H1 (cell line): ENCODE measurements around the gene CPEB3. TPM values are rescaled to one million over a fixed set of nuclear protein-coding genes. Genes with fewer than 3 reads are reported as not detected.

ENCODE experiments used
- CTCF ChIA-PET: fragments of 300-600 bp; sonication (Branson Sonifier 250); formaldehyde crosslinking; loops from one replicate; lab custom pipeline; 2021; ENCODE audit not compliant: partially characterized antibody; lab: Charles Lee
- POLR2A ChIA-PET: fragments of 300-600 bp; sonication (Branson Sonifier 250); formaldehyde crosslinking; loops from one replicate; lab custom pipeline; 2021; ENCODE audit warnings: inconsistent platforms; ENCODE audit not compliant: partially characterized antibody; lab: Charles Lee
- DNase-seq, 2 experiments: peaks; one replicate each; pipeline versions ENCODE4 v3.0.0 to v3.0.0-alpha.2; 2010 to 2022; ENCODE audit warnings: low spot score in 2 of 2, low read depth in 1 of 2, mixed read lengths in 1 of 2
- FAIRE-seq: peaks from 2 replicates; lab custom pipeline; 2011; peaks lifted over from hg19 to GRCh38; lab: Jason Lieb, UNC
- H2AFZ ChIP-seq: 2 replicates; pipeline ENCODE4 v1.8.1; 2012; ENCODE audit warnings: low read length, inconsistent platforms
- H2AK5ac ChIP-seq: 2 replicates; pipeline ENCODE4 v1.6.1; 2013; ENCODE audit warnings: low read depth, low read length
- H2BK120ac ChIP-seq: replicated peaks from 2 replicates; pipeline ENCODE3; 2013; ENCODE audit warnings: low read depth, low read length, inconsistent platforms
- H2BK12ac ChIP-seq: 2 replicates; pipeline ENCODE4 v1.6.1; 2013; ENCODE audit warnings: low read depth, low read length
- H2BK15ac ChIP-seq: 2 replicates; pipeline ENCODE4 v1.6.1; 2013; ENCODE audit warnings: low read length
- H2BK20ac ChIP-seq: 2 replicates; pipeline ENCODE4 v1.6.1; 2013; ENCODE audit warnings: low read length
- H2BK5ac ChIP-seq: 2 replicates; pipeline ENCODE4 v1.6.1; 2013; ENCODE audit warnings: low read depth, low read length
- H3K14ac ChIP-seq: 2 replicates; pipeline ENCODE4 v1.6.1; 2013; ENCODE audit warnings: inconsistent platforms; ENCODE audit not compliant: insufficient read length
- H3K18ac ChIP-seq: 2 replicates; pipeline ENCODE4 v1.6.1; 2013; ENCODE audit warnings: low read length; ENCODE audit errors: extremely low read depth
- H3K23ac ChIP-seq: 2 replicates; pipeline ENCODE4 v1.6.1; 2013; ENCODE audit warnings: inconsistent platforms; ENCODE audit not compliant: insufficient read length
- H3K23me2 ChIP-seq: 2 replicates; pipeline ENCODE4 v1.6.1; 2013; ENCODE audit warnings: low read depth, low read length
- H3K27ac ChIP-seq: 2 replicates; pipeline ENCODE4 v1.6.1; 2011; ENCODE audit warnings: low read depth, low read length, inconsistent platforms
- H3K27me3 ChIP-seq, 4 experiments: replicated peaks in 1 of 4; 1 replicate in 1 of 4; 2 replicates in 3 of 4; pipeline versions ENCODE4 v1.6.1 to v1.8.1; 2011 to 2013; ENCODE audit warnings: low read length in 3 of 4, mild to moderate bottlenecking in 3 of 4, inconsistent platforms in 2 of 4, mixed read lengths in 2 of 4, moderate library complexity in 1 of 4; ENCODE audit not compliant: control insufficient read depth in 3 of 4, insufficient read depth in 3 of 4; ENCODE audit errors: extremely low read depth in 1 of 4
- H3K36me3 ChIP-seq, 4 experiments: 2 replicates each; pipeline versions ENCODE4 v1.6.1 to v1.8.1; 2011 to 2013; ENCODE audit warnings: mild to moderate bottlenecking in 4 of 4, low read length in 3 of 4, moderate library complexity in 2 of 4, control low read depth in 1 of 4, inconsistent platforms in 1 of 4; ENCODE audit not compliant: insufficient read depth in 4 of 4, control insufficient read depth in 2 of 4
- H3K4ac ChIP-seq: replicated peaks from 2 replicates; pipeline ENCODE3; 2013; ENCODE audit warnings: low read length, low read depth, mixed read lengths, inconsistent platforms; ENCODE audit not compliant: insufficient read length
- H3K4me1 ChIP-seq, 4 experiments: replicated peaks in 1 of 4; 1 replicate in 1 of 4; 2 replicates in 3 of 4; pipeline versions ENCODE4 v1.6.1 to v1.8.1; 2011 to 2013; ENCODE audit warnings: low read length in 3 of 4, inconsistent platforms in 2 of 4, mixed read lengths in 1 of 4; ENCODE audit not compliant: insufficient read depth in 4 of 4, control insufficient read depth in 3 of 4
- H3K4me2 ChIP-seq, 2 experiments: 2 replicates each; pipeline versions ENCODE4 v1.6.1 to v1.8.1; 2011 to 2013; ENCODE audit warnings: low read depth in 2 of 2, low read length in 2 of 2, control low read depth in 1 of 2, inconsistent platforms in 1 of 2, mild to moderate bottlenecking in 1 of 2; ENCODE audit not compliant: insufficient read depth in 1 of 2
- H3K4me3 ChIP-seq, 4 experiments: fragments of 200-600, 300-600 bp in 1 of 4; sonication (generic), shearing (Covaris generic), sonication (Bioruptor Twin) in 1 of 4; 2 replicates each; pipeline versions ENCODE4 v1.5.1 to v1.8.1; 2011 to 2016; ENCODE audit warnings: low read length in 4 of 4, low read depth in 3 of 4, control low read depth in 2 of 4, inconsistent platforms in 2 of 4, mild to moderate bottlenecking in 2 of 4, mixed read lengths in 1 of 4, moderate library complexity in 1 of 4; ENCODE audit not compliant: insufficient read depth in 2 of 4; ENCODE audit errors: extremely low read depth in 1 of 4
- H3K56ac ChIP-seq: replicated peaks from 2 replicates; pipeline ENCODE3; 2013; ENCODE audit warnings: low read depth, mild to moderate bottlenecking, mixed read lengths, low read length, inconsistent platforms; ENCODE audit not compliant: insufficient read length
- H3K79me1 ChIP-seq: 2 replicates; pipeline ENCODE4 v1.6.1; 2013; ENCODE audit warnings: low read depth, low read length, control low read depth
- H3K79me2 ChIP-seq, 2 experiments: 2 replicates each; pipeline versions ENCODE4 v1.6.1 to v1.8.1; 2012 to 2013; ENCODE audit warnings: low read length in 2 of 2, mild to moderate bottlenecking in 2 of 2, inconsistent platforms in 1 of 2; ENCODE audit not compliant: insufficient read depth in 2 of 2, control insufficient read depth in 1 of 2
- H3K9ac ChIP-seq, 4 experiments: replicated peaks in 1 of 4; 1 replicate in 1 of 4; 2 replicates in 3 of 4; pipeline versions ENCODE4 v1.6.1 to v1.8.1; 2011 to 2013; ENCODE audit warnings: low read depth in 3 of 4, low read length in 3 of 4, control low read depth in 2 of 4, mild to moderate bottlenecking in 2 of 4, moderate library complexity in 2 of 4, inconsistent platforms in 1 of 4; ENCODE audit errors: extremely low read depth in 1 of 4
- H3K9me3 ChIP-seq, 2 experiments: 2 replicates each; pipeline versions ENCODE4 v1.6.1 to v1.8.1; 2012 to 2013; ENCODE audit warnings: mild to moderate bottlenecking in 2 of 2, moderate library complexity in 2 of 2, control low read depth in 1 of 2, inconsistent platforms in 1 of 2, low read depth in 1 of 2, low read length in 1 of 2, mixed read lengths in 1 of 2; ENCODE audit not compliant: insufficient read depth in 2 of 2
- H4K20me1 ChIP-seq, 2 experiments: replicated peaks in 1 of 2; 2 replicates each; pipeline versions ENCODE3 to v1.8.1; 2011 to 2013; ENCODE audit warnings: inconsistent platforms in 2 of 2, low read length in 2 of 2, mild to moderate bottlenecking in 1 of 2; ENCODE audit not compliant: insufficient read depth in 2 of 2, control insufficient read depth in 1 of 2
- H4K5ac ChIP-seq: 2 replicates; pipeline ENCODE4 v1.6.1; 2013; ENCODE audit warnings: low read length, low read depth, mixed read lengths, inconsistent platforms; ENCODE audit not compliant: insufficient read length
- H4K8ac ChIP-seq: 2 replicates; pipeline ENCODE4 v1.8.0; 2013; ENCODE audit warnings: mild to moderate bottlenecking, moderate library complexity, low read length, inconsistent platforms; ENCODE audit not compliant: insufficient read depth; ENCODE audit errors: extremely low read depth
- H4K91ac ChIP-seq: replicated peaks from 2 replicates; pipeline ENCODE3; 2013; ENCODE audit warnings: low read length, mixed read lengths, inconsistent platforms; ENCODE audit not compliant: insufficient read length
- GTF2F1 ChIP-seq: IDR thresholded peaks from 2 replicates; pipeline ENCODE4 v1.6.1; 2012; ENCODE audit warnings: low read depth, low read length, improper control_type of control experiment, borderline replicate concordance
- KDM4A ChIP-seq: IDR thresholded peaks from one replicate; pipeline ENCODE4 v1.7.1; 2012; ENCODE audit warnings: low read depth, mild to moderate bottlenecking, moderate library complexity, low read length, inconsistent platforms; ENCODE audit not compliant: severe bottlenecking
- PHF8 ChIP-seq: fragments of 200-600 bp; sonication (generic); conservative IDR thresholded peaks from 2 replicates; pipeline ENCODE4 v1.7.1; 2012; ENCODE audit warnings: low read depth, mild to moderate bottlenecking, inconsistent platforms, low read length, moderate library complexity
- POLR2AphosphoS5 ChIP-seq: IDR thresholded peaks from 2 replicates; pipeline ENCODE4 v1.6.1; 2011; ENCODE audit warnings: low read depth, low read length
- RAD21 ChIP-seq, 2 experiments: IDR thresholded peaks in 1 of 2; conservative IDR thresholded peaks in 1 of 2; 2 replicates each; pipeline ENCODE4 v1.6.1; 2011; ENCODE audit warnings: low read depth in 2 of 2, low read length in 2 of 2, improper control_type of control experiment in 1 of 2, inconsistent platforms in 1 of 2, mild to moderate bottlenecking in 1 of 2, moderate library complexity in 1 of 2
- RBBP5 ChIP-seq: IDR thresholded peaks from 2 replicates; pipeline ENCODE4 v1.7.1; 2012; ENCODE audit warnings: low read depth, mild to moderate bottlenecking, inconsistent platforms, low read length, moderate library complexity, borderline replicate concordance
- RXRA ChIP-seq: IDR thresholded peaks from 2 replicates; pipeline ENCODE4 v1.6.1; 2011; ENCODE audit warnings: low read depth, mild to moderate bottlenecking, low read length, moderate library complexity; ENCODE audit not compliant: insufficient read depth
- SP1 ChIP-seq: IDR thresholded peaks from 2 replicates; pipeline ENCODE4 v1.6.1; 2011; ENCODE audit warnings: low read depth, low read length
- SP4 ChIP-seq: IDR thresholded peaks from 2 replicates; pipeline ENCODE4 v1.6.1; 2012; ENCODE audit warnings: low read length, inconsistent platforms
- TBP ChIP-seq: IDR thresholded peaks from 2 replicates; pipeline ENCODE4 v1.6.1; 2011; ENCODE audit warnings: low read depth, low read length, improper control_type of control experiment
- polyA plus RNA-seq, 7 experiments: library from polyadenylated mRNA; depleted of rRNA in 3 of 7; stranded (reverse) in 5 of 7; unstranded in 2 of 7; fragments of >200 nt in 5 of 7; fragments of 200-250 nt in 2 of 7; gene quantifications; 1 replicate in 5 of 7; 2 replicates in 1 of 7; 4 replicates in 1 of 7; pipeline versions ENCODE4 v1.2.1 to v1.2.3, GENCODE V29; 2011 to 2013; ENCODE audit warnings: missing spikeins in 2 of 7, mixed read lengths in 2 of 7
- total RNA-seq: library from RNA; stranded (reverse); fragmentation: NEBNext Ultra II Directional; extraction: Animal tissue kit (Norgen Biotek cat#: 25700); gene quantifications from 2 replicates; pipeline ENCODE4 v1.2.1, GENCODE V29; 2021
- TF ChIP-seq, protein P1 (sequence below): IDR thresholded peaks from 2 replicates; pipeline ENCODE4 v1.6.1; 2012; ENCODE audit warnings: low read length, inconsistent platforms
- TF ChIP-seq, protein P2 (sequence below): IDR thresholded peaks from 2 replicates; pipeline ENCODE4 v1.6.1; 2011; ENCODE audit warnings: low read length, improper control_type of control experiment

The CPEB3 gene
- total and polyA plus RNA-seq, 2 of the 8 experiments (the other 6 are each of a cell fraction or from before 2014, with no cell fraction given), result 0.39 to 1.7 TPM

DNA sequence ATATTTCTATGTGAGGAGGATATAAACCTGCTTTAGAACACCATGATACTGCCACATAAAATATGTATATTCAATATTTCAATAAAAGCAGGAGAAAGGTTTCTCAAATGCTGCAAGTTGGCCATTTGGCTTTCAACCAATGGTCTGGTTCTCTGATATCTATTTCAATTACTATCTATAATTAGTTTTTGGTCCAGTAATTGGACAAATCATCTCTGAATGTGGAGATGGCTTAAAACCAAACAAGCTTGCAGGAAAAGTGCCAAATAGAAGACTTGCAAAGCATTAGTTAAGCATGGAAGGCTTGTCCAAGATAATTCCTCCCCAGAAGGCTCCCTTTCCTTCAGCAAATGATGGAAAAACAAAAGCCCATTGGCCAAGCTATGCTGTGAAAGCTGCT is 140.1 kb downstream of the CPEB3 start:
- no peak overlapping the region for H2BK15ac ChIP-seq
- no peak overlapping the region for H3K23ac ChIP-seq
- no peaks in the 10 kb centered on the region for H3K27me3 ChIP-seq
- H3K4me1 ChIP-seq, result no peaks in the 10 kb centered on the region
- H4K8ac ChIP-seq, result no peak overlapping the region
- no peak overlapping the region for H4K5ac ChIP-seq
- no peak for DNase-seq
- no peaks in the 10 kb centered on the region for H4K20me1 ChIP-seq
- H2BK20ac ChIP-seq, result no peak overlapping the region
- H3K18ac ChIP-seq, result no peak overlapping the region
- H2AFZ ChIP-seq, result no peak overlapping the region
- H3K23me2 ChIP-seq, result no peaks in the 10 kb centered on the region
- no peak overlapping the region for H3K4me3 ChIP-seq
- POLR2A ChIA-PET, result interaction anchor here (0.7 kb wide), 1 partner anchor 20 kb away, joined by 3 read pairs; no protein-coding TSS in a partner anchor
- no peak overlapping the region for H4K91ac ChIP-seq
- H2BK12ac ChIP-seq, result no peak overlapping the region
- H2AK5ac ChIP-seq, result no peak overlapping the region
- H3K9ac ChIP-seq, result no peak overlapping the region
- no peak overlapping the region for H3K27ac ChIP-seq
- no peaks in the 10 kb centered on the region for H3K36me3 ChIP-seq
- H3K79me1 ChIP-seq, result no peaks in the 10 kb centered on the region
- H2BK120ac ChIP-seq, result no peak overlapping the region
- CTCF ChIA-PET, result interaction anchor here (1.0 kb wide), 1 partner anchor 33 kb away, joined by 3 read pairs; no protein-coding TSS in a partner anchor
- H3K56ac ChIP-seq, result no peak overlapping the region
- H3K79me2 ChIP-seq, result no peaks in the 10 kb centered on the region
- no peak overlapping the region for H3K4ac ChIP-seq
- no peaks in the 10 kb centered on the region for H3K9me3 ChIP-seq
- no peak for FAIRE-seq
- H3K14ac ChIP-seq, result no peak overlapping the region
- no peak overlapping the region for H2BK5ac ChIP-seq
- H3K4me2 ChIP-seq, result no peak overlapping the region
- no peak for TF ChIP-seq TBP
- no peak for TF ChIP-seq RBBP5
- TF ChIP-seq GTF2F1, result no peak
- TF ChIP-seq POLR2AphosphoS5, result no peak
- TF ChIP-seq SP1, result no peak
- no peak for TF ChIP-seq PHF8
- TF ChIP-seq, protein P1, sequence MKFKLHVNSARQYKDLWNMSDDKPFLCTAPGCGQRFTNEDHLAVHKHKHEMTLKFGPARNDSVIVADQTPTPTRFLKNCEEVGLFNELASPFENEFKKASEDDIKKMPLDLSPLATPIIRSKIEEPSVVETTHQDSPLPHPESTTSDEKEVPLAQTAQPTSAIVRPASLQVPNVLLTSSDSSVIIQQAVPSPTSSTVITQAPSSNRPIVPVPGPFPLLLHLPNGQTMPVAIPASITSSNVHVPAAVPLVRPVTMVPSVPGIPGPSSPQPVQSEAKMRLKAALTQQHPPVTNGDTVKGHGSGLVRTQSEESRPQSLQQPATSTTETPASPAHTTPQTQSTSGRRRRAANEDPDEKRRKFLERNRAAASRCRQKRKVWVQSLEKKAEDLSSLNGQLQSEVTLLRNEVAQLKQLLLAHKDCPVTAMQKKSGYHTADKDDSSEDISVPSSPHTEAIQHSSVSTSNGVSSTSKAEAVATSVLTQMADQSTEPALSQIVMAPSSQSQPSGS, result no peak
- no peak for TF ChIP-seq KDM4A
- TF ChIP-seq RXRA, result no peak
- TF ChIP-seq SP4, result no peak
- TF ChIP-seq, protein P2, sequence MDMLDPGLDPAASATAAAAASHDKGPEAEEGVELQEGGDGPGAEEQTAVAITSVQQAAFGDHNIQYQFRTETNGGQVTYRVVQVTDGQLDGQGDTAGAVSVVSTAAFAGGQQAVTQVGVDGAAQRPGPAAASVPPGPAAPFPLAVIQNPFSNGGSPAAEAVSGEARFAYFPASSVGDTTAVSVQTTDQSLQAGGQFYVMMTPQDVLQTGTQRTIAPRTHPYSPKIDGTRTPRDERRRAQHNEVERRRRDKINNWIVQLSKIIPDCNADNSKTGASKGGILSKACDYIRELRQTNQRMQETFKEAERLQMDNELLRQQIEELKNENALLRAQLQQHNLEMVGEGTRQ, result no peak
- TF ChIP-seq RAD21 (IDR thresholded peaks at IDR 0.05 in 1 of 2, conservative IDR thresholded peaks at IDR 0.05 in 1 of 2; ENCODE audit: low read depth in 2 of 2, low read length in 2 of 2), result no peak
